Measurements from ENCODE around the gene S100A4.

Gene S100A4

DNA sequence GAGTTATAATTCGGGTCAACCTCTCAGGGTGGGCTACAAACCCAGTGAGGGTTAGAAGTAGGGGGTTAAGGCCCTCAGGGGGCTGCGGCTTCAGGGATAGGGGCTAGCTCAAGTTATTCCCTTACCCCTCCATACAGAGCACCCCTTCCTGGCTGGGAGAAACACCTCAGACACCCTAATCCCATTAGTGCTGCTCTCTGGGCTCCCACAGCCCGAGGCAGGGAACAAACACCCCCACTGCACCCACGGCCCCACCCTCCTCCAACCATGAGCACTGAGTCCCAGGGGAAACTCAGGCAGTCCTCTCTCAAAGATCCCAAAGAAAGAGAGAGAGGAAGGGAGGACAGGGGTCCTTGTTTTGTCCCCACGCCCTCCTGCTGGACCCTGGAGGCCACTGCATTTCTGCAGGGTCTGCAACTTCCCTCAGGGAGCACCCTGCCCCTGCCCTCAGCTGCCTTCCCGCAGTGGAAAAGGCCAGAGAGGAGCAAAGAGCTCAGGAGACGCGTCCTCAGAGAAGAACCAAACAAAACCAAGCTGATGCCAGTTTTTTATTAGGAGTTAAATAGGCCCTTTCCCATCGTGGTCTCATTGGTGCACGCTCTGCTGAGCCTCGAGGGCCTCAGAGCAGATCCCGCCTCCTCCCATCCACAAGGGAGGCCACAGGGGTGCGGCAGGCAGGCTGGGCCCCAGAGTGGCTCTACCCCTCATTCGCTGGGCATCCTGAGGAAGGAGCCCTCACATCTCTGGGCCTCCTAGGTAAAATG, 1.4 kb upstream of the S100A4 start:
- DNase-seq = no peak

DNA sequence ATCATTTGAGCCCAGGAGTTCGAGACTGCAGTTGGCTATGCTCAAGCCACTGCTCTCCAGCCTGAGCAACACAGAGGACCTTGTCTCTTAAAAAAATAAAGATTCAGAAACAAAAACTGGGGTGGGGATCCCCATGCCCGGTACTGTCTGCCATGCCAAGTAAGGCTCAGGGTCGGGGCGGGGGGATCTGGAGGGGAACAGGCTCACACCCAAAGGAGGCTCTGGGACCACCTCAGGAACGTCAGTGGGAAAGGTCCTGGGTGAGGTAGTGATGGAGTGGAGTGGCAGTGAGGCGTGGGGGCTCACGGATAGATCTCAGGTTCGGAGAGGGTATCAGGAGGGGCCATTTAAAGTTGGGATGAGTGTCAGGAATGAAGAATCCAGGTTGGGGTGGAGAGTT, 765 bp upstream of the S100A4 start:
- DNase-seq = no peak

DNA sequence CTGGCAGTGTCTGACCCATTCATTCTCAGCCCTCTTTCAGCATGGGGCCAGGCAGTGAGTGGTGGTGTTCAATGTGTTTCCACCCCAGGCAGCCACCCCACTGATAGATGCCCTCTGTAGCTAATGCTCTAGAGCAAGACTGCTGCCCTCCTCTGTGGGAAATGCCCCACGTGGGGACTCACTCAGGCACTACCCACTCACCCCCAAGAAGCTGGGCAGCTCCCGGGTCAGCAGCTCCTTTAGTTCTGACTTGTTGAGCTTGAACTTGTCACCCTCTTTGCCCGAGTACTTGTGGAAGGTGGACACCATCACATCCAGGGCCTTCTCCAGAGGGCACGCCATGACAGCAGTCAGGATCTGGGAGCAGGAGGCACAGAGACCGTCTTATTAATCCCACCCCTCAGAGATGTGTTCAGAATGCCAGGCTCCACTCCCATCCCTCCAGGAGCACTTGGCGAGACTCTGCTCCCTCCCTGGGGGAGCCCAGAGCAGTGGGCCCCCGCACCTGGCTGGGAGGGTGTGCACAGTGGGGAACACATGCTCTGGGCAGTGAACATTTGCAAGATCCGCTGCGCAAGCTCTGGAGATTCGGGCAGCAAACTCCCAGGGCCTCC, 1.0 kb downstream of the S100A4 start:
- no peak for DNase-seq

DNA sequence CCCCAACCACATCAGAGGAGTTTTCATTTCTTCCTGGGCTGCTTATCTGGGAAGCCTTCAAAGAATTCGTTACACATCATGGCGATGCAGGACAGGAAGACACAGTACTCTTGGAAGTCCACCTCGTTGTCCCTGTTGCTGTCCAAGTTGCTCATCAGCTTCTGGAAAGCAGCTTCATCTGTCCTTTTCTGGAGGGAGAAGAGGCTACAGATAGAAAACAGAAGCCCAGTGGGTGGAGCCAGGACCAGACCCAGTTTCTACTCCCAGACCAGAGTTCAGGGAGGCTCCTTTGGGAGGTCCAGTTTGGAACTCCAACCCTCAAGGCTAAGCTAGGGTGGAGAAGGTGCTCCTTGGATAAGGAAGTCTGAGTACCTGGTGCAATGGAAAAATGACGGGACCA, 1.9 kb downstream of the S100A4 start:
- DNase-seq = no peak

DNA sequence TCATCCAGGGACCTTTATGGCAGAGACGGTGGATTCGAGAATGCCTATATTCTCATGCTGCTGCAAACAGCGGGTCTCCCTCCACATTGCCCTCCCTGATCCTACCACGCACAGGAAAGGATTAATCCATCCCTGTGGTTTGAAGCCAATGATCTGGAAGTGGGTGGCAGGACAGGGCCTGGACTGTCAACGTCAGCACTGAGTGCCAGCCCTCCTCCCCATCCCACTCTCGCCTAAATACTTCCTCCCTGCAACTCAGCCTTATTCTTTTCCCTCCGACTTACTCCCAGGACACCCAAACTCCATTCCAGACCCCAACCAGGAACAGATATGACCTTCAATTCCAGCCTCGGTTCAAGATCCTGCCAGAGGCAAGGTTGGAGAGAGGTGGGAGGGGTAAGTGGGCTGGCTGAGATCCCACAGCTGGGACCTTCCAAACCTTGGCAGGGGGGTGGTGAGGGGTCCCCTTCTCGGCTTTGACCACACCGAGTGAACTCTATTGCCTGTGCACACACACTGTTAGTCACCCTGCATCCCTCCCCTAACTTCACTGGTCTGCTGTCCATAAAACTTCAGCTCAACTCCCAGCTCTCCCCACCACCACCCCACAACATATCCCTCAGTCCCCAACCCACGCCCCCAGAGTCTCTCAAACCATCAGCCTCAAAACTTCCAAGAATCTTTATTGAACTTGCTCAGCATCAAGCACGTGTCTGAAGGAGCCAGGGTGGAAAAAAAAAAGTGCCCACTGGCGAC, 2.5 kb downstream of the S100A4 start:
- DNase-seq = no peak

DNA sequence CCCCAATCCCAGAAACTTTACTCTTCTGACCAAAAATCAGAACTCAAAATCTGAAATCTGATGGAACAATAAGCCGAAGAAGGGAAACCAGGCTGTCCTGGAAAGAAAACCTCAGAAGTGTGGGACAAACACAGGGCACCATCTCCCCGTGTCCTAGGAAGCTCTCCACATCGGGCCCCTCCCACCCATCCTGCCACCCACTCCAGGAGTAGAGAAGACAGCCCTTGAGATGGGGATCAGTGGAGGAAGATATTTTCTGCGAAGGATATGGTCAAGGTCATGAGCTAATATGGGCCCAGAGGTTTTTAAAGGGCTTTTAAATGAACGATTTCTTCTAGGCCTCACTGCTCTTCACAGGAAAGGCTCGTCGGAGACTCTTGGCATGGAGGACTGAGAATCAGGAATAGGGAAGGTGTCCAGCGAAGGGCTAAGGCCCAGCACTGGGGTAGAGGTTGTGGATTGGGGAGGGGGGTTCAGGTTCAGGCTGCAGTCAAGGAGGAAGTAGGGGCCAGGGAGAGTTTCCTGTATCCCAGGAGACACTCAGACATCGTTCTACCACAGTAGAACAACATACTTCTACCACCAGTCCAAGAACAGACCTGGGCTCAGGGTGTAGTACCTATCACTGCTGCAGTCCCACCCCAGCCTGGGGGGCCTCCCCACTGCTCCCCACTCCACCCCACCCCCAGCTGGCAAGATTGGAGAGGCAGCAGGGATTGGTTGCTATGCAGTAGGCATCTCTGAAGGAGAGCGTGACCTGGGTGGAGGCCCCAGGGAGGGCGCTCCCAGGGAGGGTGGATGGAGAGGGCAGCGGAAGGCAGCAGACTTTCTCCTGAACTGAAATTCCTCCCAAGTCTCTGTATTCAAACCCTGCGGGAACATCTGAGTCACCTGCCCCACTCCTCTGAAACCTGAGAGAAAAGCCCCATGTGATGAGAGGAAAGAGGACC, 3.7 kb downstream of the S100A4 start:
- DNase-seq = no peak

DNA sequence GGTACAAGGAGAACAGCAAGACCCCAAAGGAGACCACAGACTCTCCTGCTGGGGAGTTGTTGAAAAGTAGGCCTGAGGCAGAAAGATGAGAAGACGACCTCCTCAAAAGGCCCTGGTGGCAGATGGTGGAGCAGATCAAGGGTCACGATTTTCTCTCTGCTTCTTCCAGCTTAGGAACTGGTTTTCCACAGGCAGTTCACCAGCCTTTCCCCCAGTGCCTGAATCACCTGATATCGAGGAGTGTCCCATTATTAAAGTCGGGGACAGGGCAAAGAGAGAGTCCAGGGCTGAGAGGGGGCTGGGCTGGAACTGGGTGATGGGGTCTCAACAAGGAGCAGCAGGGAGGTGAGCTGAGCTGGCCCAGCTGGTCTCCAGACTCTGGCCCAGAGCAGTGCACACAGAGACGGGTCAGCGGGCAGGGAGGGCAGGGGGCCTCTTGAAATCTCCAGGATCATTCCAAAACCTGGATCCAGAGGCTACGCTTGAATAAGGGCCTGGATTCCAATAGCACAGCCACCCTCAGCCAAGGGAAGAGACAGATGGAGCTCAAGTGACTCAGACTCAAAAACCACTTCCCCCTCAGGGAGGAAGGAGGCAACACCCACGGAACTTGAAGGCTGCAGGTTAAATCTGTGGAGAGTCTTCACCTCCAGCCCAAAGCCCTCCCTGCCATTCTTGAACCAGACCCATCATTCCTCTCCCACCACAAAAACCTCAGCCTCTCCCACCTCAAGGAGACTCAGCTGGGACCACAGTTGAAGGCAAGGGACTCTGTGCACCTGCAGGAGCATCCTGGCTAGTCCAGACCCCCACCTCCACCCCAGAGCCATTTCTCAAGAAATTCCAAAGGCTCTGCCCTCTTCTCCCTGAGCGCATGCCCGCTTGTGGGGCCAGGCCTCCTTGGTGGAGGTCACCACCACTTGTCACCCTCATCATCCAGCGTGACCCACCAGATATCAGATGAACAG, 4.9 kb downstream of the S100A4 start, which contains the start of gene S100A5:
TSS of gene S100A5 (minus strand) at position 541 of the 968 bp plus-strand sequence. CDS start 743 bp downstream, outside the sequence.
- DNase-seq = peak; percentile 37 to 64

- DNase-seq = no peak
Observed at GRCh38 chr1:153539395-153540093, 6.1 kb downstream of the S100A4 start.

DNA sequence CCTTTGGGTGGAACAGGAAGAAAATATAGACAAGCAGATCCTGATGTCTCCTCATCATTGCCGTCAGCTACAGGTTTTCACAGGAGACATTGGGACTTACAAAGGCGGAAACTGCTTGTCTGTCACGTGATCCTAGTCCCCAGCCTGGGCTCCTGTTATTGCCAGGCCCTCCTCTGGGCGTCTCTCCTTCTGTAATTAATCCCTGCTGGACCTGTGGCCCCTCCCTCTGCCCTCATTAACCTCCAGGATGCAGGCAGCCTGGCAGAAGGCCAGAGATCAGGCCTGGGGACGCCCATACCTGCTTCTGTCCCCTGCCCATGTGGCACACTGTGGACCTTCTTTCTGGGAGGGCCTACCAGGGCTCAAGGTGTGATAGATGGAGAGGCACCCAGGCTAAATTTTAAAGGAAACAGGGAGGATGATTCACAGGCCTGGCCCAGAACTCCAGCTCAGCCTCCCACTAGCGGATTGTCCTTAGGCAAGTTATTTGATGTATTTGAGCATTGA, 7.2 kb downstream of the S100A4 start:
- no peak for DNase-seq

DNA sequence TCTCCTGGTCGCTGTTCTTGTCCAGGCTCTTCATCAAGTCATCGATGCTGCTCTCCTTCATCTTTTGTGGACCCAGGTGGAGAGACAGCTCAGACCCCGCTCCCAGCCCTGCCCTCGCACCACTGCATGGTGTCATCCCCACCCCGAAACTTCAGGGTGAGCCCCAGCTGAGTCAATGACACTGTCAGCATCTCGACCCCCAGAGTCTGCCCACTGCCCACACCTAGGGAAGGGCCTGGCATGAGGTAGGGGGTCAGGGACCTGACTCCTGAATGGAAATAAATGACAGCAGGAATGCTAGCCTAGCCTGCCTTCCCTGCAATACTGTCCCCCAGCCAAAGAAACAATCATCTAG, 8.3 kb downstream of the S100A4 start:
- DNase-seq = no peak

DNA sequence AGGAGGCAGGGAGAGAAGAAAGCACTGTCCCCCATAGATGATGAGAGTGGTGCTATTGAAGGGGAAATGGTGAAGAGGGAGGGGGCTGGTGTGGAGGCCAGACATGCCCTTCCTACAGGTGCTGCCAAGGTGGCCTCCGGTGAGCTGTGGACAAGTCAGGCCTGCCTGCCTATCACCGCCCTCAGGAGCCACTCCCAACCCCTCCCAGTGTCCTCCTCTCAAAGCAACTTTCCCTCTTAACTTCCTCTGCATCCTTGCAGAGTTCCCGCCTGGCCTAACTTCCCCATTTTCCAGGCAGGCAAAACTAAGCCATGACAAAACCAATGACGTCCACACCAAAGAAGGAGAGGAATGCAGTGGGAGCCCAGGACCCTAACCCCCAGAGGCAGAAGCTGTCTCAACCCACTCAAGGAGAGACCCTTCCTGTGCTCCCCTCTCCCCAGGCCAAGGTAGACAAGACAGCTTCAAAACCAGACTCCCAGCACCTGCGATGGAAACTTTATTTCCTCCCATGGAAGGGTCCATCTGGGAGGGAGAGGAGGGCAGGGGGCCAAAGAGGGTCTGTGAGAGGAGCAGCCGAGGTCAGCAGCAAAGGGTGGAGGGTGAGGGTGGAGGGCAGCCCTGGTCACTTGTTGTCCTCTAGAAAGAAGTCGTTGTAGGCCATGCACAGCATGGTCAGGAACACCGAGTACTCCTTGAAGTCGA, 8.8 kb downstream of the S100A4 start:
- DNase-seq = no peak

DNA sequence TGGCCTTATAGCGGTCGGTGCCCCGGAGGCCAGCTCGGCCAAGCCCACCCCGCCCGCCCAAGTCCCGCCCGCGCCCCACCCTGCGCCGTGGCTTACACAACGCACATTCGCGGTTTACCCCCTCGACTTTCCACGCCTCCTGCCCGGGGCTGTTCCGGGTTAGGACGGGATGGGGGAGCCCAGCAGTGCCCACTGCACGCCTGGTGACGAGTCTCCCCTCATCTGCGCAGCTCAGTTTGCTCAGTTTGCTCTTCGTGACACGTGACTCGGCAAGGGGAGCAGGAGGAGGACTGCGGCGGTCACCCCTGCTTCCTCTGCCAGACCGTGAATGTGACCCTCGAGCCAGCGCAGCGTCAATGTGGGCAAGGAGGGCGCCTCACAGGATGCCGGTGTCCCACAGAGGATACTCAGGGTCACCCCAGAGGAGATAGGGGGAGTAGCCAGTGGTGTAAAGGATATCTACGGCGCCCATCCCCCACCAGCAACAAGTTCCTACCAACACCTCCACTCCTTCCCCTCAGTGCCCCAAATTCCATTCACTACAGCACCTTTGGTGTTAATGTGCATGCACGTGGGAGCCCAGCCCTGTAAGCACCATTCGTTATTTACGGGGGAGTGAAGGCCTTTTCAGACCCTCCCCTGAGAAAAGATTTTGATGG, 9.5 kb downstream of the S100A4 start:
- DNase-seq = peak; percentile 80 to 89

- peak; percentile 33 to 57 for DNase-seq
Observed at GRCh38 chr1:153535242-153536011, 10.2 kb downstream of the S100A4 start, which contains the start of gene S100A6. TSS of gene S100A6 (minus strand) at chr1:153535991. CDS start at chr1:153535339, 652 bp downstream.

GRCh38 chr1:153534925-153535241, 10.7 kb downstream of the S100A4 start:
- no peak for DNase-seq

- no peak for DNase-seq
Observed at GRCh38 chr1:153534226-153534924, 11.2 kb downstream of the S100A4 start.

- no peak for DNase-seq
Observed at GRCh38 chr1:153533689-153534201, 11.9 kb downstream of the S100A4 start.

DNA sequence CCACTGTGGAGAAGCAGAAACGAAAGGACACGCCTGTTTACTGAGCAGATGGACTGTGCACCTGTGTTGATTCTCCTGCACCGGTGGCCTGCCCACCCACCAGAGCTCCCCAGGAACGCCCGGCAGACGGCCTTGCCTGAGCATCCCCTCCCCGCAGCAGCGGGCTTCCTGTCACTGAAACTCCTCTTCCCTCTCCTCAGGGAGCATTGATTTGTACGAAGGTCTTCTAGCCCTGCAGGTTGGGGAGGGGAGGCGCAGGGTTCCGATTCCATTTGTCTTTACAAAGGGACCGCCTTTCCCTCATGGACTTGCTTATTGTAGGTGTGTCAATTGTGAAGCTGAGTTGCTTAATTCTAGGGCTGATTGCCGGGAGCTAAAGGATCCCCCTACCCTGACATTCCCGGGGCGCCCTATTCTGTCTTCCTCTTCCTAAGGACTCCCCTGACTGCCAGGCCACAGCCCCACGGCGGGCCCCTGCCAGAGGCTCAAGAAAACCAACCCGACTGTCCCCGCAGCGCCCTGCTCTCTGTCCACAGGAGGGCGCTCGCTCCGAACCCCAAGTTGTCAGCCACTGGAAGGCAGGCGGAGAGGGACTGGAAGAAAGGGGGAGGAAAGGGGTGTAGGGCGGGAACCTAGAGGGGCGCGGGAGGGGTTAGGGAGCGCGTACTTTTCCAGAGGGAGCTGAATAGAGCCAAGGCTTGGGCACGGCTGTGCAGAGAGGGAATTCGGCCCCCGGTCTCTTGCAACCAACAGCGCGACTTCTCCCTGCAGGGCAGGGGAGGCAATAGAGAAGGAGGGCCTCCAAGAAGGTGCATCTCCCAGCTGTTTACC, 12.6 kb downstream of the S100A4 start:
- peak; percentile 72 to 82 for DNase-seq
